GM19467 (cell line): ENCODE results near the gene SPTAN1.
"Not testable (repeated sequence)": the region's sequence is repeated elsewhere in the genome, so short reads cannot be mapped to it uniquely, and the experiment has no call there.

Source experiments
- ATAC-seq: cut with Tn5 transposase; IDR thresholded peaks from one replicate; pipeline ENCODE4 v1.9.1; 2021; ENCODE audit warnings: mild to moderate bottlenecking, moderate library complexity; ENCODE audit not compliant: unreplicated experiment

SPTAN1 gene

DNA sequence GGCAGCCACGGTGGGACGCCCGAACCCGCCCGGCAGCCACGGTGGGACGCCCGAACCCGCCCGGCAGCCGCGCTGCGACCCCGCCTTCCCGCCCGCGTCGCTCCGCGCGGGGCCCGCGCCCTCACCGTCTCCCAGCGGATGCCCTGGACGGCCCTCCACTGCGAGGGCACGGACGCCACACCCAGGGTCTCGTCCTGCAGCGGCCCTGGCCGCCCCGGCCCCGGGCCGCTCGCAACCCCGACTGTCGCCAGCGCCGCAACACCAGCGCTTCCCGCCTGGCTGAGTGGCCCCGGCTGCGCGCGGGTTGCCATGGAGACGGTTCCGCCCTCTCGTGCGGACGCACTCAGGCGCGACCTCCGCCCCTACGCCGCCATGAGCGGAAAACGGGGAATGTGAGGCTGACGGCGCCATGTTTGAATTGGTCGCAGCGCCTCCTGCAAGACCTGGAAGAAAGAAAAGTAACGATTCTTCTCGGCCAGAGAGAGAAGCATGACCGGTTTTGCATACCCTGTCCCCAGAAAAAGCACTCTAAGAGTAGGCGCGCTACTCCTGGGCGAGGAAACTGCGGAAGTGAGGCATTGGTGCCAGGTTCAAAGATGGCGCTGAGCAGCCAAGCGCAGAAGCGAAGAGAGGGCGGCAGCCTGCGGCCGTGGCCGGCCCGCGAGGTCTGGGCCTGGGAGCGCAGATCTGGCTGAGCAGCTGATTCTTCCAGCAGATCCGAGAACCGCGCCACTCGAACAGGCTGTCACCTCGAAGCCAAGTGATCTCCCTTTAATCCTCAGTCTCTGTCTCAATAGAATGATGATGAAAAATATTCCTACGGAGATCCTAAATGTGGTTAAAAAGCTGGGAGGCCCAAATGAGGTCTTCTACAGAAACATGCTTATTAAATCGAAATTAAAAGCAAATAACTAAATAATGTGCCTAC is 104.3 kb downstream of the SPTAN1 start, which contains the start of gene DYNC2I2:
Gene DYNC2I2 (minus strand): TSS at position 432 of the 928 bp plus-strand sequence. CDS start 121 bp downstream, at position 311.
- peak; percentile 55 for ATAC-seq

DNA sequence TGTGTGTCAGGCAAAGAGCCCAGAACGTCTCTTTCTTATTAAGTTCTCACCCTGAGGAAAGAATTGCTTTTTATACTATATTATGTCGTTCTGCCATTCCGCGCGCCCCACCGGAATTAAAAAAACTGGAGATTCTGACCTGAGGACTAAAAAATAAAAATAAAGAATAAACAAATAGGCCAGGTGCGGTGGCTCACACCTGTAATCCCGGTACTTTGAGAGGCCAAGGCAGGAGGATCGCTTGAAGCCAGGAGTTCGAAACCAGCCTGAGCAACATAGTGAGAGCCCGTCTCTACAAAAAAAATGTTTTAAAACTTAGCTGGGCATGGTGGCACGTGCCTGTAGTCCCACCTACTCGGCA is 104.9 kb downstream of the SPTAN1 start:
- ATAC-seq: no peak

DNA sequence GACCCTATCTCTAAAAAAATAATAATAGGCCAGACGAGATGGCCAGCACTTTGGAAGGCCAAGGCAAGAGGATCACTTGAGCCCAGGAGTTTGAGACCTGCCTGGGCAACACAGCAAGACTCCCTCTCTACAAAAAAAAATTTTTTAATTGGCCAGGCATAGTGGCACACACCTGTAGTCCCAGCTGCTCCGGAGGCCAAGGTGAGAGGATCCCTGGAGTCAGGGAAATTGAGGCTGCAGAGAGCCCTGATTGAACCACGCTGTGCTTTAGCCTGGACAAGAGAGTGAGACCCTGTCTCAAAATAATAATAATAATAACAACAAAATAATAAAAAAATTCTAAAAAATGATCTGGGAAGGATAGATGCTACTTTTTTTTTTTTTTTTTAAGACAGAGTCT is 105.4 kb downstream of the SPTAN1 start:
- ATAC-seq: no peak

DNA sequence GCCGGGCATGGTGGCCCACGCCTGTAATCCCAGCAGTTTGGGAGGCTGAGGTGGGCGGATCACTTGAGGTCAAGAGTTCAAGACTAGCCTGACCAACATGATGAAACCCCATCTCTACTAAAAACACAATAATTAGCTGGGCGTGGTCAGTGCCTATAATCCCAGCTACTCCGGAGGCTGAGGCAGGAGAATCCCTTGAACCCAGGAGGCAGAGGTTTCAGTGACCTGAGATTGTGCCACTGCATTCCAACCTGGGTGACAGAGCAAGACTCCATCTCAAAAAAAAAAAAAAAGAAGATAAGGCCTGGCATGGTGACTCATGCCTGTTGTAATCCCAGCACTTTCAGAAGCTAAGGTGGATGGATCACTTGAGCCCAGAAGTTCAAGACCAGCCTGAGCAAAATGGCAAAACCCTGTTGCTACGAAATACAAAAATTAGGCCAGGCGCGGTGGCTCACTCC is 114.1 kb downstream of the SPTAN1 start:
- ATAC-seq: not testable (repeated sequence)

DNA sequence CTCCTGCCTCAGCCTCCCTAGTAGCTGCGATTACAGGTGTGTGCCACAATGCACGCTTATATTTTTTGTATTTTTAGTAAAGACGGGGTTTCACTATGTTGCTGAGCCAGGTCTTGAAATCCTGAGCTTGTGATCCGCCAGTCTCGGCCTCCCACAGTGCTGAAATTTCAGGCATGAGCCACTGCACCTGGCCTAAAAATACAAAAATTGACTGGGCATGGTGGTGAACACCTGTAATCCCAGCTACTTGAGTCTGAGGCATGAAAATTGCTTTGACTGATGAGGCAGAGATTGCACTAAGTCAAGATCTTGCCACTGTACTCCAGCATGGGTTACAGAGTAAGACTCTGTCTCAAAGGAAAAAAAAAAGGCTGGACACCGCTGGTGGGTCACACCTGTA is 117.4 kb downstream of the SPTAN1 start:
- ATAC-seq: no peak

DNA sequence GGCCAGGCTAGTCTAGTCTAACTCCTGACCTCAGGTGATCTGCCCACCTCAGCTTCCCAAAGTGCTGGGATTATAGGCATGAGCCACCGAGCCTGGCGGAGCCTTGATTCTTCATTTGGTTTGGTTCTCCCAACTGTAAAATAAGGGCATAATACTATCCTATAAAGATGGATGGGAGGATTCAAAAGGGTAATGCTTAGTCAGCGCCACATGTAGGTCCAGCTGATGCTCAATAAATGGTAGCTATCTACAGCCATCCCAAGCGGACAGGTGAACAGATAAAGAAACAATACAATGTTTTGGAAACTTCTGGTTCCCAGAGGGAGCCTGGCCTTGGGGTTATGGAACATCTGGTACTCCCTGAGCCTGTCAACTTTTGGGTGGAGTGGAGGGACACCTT is 123.0 kb downstream of the SPTAN1 start:
- ATAC-seq: no peak

DNA sequence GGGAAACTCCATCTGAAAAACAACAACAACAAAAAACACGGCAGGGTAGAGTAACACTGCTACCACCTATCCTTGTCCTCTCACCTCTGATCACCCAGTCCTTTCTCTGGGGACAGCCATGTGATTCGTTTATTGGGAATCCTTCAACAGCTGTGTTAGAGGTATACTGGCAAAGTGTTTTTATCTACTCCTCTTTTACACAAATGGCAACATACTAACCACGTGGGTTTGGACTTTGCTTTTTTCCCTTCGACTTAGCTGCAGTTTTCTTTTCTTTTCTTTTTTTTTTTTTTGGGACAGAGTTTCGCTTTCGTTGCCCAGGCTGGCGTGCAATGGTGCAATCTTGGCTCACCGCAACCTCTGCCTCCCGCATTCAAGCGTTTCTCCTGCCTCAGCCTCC is 125.4 kb downstream of the SPTAN1 start:
- ATAC-seq: no peak
